ENCODE measurements around the gene MPND.

MPND gene

DNA sequence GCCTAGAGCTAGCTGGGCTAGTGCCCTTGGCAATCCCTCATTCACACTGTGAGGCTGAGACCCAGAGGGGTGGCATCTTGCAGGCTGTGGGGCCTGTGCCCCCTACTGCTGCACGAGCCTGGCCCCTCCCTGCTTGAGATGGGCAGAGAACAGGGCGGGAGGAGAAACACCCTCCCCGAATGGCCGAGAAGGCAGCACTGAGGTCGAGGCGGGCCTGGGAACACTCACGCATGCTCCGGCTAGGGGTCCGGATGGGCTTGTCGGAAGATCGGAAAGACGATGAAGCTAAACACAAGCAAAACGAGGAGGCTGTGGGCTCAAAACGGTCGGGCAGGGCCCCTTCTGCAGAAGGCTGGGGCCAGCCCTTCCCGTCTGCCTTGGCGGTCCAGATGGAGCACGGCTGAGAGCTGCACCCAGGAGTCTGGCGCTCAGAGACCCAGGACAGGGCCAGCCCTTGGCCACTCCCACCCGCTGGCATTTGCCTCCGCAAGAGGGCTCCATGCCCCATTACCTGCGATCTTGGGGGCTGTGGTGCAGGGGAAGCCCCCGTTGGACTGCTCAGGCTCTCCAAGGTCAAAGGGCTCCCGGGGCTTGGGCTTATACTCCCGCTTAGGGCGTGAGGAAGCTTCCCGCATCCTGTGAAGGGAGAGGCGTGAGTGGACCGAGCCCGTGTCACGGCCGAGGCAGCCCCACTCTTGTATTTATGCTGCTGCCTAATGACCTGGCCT lies 18.9 kb downstream of the MPND start:
- Histone ChIP-seq H3K27ac (ENCODE audit: extremely low read depth, low read depth, low read length) (no peak overlapping the region), H3K4me1 (ENCODE audit: control insufficient read depth, insufficient read depth, low read length) (no peaks in the 10 kb centered on the region), H3K4me3 (ENCODE audit: low read depth, low read length) (no peak overlapping the region), H3K9me3 (ENCODE audit: control insufficient read depth, insufficient read depth, low read depth, low read length) (no peaks in the 10 kb centered on the region), H3K36me3 (ENCODE audit: control insufficient read depth in 2 of 2, insufficient read depth in 1 of 2, low read length in 2 of 2) (peaks cover 9 to 83% of the 10 kb centered on the region in 2 experiments; a peak in 2 of 3 replicates)
- TF ChIP-seq ZNF292 (tag by site-specific recombination; IDR thresholded peaks at IDR 0.05; ENCODE audit: borderline replicate concordance, low read depth) (no peak), ZNF394 (tag by site-specific recombination; IDR thresholded peaks at IDR 0.05; ENCODE audit: borderline replicate concordance) (0 out of 2 replicates have a peak, but pooled peaks have one; percentile 2), ZBTB8A (tag by site-specific recombination; IDR thresholded peaks at IDR 0.05) (0 out of 2 replicates have a peak, but pooled peaks have one; percentile 6), BCL11B (tag by site-specific recombination; IDR thresholded peaks at IDR 0.05; ENCODE audit: low read depth) (peak; percentile 37; the same call in 1 of the 2 replicates)
- CTCF ChIA-PET, result interaction anchor here (0.6 to 2.7 kb wide), 5 partner anchors 9 to 428 kb away, joined by 3 to 17 read pairs (median 11); partner anchors contain the start of gene SH3GL1
- POLR2A ChIA-PET, result interaction anchor here (1.2 to 3.6 kb wide), 5 partner anchors 13 to 95 kb away, joined by 3 to 15 read pairs (median 5); partner anchors contain the start of gene MPND

DNA sequence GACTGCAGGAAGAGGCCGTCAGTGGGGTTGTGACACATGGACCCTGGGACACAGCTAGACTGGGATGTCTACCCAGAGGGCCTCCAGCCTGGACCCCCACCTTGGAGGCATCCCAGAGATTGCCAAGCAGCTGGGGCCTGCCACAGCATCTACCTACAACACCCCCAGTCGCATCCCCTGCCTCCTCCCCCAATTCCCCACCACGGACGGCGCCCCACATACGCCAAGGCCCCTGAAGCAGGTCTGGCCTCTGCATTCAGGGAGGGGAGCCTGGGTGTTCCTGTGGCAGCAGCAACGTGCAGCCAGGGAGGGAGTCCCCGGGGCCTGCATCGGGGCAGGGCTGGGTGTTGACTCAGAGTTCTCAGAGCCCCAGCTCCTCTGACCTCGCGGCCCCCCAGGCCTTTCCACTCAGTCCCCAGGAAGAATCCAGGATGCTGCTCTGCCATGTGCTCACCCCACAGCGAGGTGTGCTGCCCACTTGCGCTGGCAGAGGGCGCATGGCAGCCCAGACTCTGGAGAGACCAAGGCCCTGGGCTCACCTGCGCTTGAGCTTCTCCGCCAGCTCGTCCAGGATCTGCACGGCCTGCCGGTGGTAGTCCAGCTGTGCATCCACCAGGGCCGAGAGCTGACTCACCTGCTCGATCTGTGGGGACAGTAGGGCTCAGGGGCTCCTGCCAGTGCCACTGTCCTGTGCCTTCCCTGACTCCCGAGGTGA lies 19.6 kb downstream of the MPND start:
- ChIA-PET CTCF (interaction anchor here (0.5 to 2.7 kb wide), 6 partner anchors 10 to 427 kb away, joined by 3 to 17 read pairs (median 9); partner anchors contain the start of gene SH3GL1), POLR2A (interaction anchor here (1.2 to 3.6 kb wide), 4 partner anchors 13 to 96 kb away, joined by 3 to 15 read pairs (median 4); partner anchors contain the start of gene MPND)
- no peaks in the 10 kb centered on the region for H3K9me3 ChIP-seq (ENCODE audit: control insufficient read depth, insufficient read depth, low read depth, low read length)
- no peaks in the 10 kb centered on the region for H3K4me1 ChIP-seq (ENCODE audit: control insufficient read depth, insufficient read depth, low read length)
- no peak overlapping the region for H3K4me3 ChIP-seq (ENCODE audit: low read depth, low read length)
- no peak overlapping the region for H3K27ac ChIP-seq (ENCODE audit: extremely low read depth, low read depth, low read length)
- peaks cover 9 to 86% of the 10 kb centered on the region in 2 experiments; a peak in 2 of 3 replicates for H3K36me3 ChIP-seq (ENCODE audit: control insufficient read depth in 2 of 2, insufficient read depth in 1 of 2, low read length in 2 of 2)
- TF ChIP-seq, protein P1, sequence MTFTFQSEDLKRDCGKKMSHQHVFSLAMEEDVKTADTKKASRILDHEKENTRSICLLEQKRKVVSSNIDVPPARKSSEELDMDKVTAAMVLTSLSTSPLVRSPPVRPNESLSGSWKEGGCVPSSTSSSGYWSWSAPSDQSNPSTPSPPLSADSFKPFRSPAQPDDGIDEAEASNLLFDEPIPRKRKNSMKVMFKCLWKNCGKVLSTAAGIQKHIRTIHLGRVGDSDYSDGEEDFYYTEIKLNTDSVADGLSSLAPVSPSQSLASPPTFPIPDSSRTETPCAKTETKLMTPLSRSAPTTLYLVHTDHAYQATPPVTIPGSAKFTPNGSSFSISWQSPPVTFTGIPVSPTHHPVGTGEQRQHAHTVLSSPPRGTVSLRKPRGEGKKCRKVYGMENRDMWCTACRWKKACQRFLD (tag by site-specific recombination; IDR thresholded peaks at IDR 0.05), result no peak
- TF ChIP-seq, protein P2, sequence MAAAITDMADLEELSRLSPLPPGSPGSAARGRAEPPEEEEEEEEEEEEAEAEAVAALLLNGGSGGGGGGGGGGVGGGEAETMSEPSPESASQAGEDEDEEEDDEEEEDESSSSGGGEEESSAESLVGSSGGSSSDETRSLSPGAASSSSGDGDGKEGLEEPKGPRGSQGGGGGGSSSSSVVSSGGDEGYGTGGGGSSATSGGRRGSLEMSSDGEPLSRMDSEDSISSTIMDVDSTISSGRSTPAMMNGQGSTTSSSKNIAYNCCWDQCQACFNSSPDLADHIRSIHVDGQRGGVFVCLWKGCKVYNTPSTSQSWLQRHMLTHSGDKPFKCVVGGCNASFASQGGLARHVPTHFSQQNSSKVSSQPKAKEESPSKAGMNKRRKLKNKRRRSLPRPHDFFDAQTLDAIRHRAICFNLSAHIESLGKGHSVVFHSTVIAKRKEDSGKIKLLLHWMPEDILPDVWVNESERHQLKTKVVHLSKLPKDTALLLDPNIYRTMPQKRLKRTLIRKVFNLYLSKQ (tag by site-specific recombination; IDR thresholded peaks at IDR 0.05; ENCODE audit: borderline replicate concordance), result no peak
- TF ChIP-seq GLIS1 (tag by site-specific recombination; IDR thresholded peaks at IDR 0.05), result peak; percentile 31
- peak; percentile 36; the same call in 1 of the 2 replicates for TF ChIP-seq ZIC2 (tag by site-specific recombination; IDR thresholded peaks at IDR 0.05)
- TF ChIP-seq ZNF600 (tag by site-specific recombination; IDR thresholded peaks at IDR 0.05), result peak; percentile 71
- TF ChIP-seq GLI4 (tag by site-specific recombination; IDR thresholded peaks at IDR 0.05), result no peak
- TF ChIP-seq, protein P3, sequence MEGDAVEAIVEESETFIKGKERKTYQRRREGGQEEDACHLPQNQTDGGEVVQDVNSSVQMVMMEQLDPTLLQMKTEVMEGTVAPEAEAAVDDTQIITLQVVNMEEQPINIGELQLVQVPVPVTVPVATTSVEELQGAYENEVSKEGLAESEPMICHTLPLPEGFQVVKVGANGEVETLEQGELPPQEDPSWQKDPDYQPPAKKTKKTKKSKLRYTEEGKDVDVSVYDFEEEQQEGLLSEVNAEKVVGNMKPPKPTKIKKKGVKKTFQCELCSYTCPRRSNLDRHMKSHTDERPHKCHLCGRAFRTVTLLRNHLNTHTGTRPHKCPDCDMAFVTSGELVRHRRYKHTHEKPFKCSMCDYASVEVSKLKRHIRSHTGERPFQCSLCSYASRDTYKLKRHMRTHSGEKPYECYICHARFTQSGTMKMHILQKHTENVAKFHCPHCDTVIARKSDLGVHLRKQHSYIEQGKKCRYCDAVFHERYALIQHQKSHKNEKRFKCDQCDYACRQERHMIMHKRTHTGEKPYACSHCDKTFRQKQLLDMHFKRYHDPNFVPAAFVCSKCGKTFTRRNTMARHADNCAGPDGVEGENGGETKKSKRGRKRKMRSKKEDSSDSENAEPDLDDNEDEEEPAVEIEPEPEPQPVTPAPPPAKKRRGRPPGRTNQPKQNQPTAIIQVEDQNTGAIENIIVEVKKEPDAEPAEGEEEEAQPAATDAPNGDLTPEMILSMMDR (tag by site-specific recombination; IDR thresholded peaks at IDR 0.05), result peak; percentile 59
- peak; percentile 32; the same call in 1 of the 2 replicates for TF ChIP-seq GLIS2 (tag by site-specific recombination; IDR thresholded peaks at IDR 0.05)

Measured in HEK293 (cell line).